Endothelial cell of umbilical vein (primary cell): ENCODE data around the gene NHLRC4. TPM values are rescaled to one million over a fixed set of nuclear protein-coding genes. Genes with fewer than 3 reads are reported as not detected.

Experiments
- BruUV-seq: library from RNA; stranded (reverse); fragments of 400-500 nt; replicated peaks from 2 replicates; lab custom pipeline; 2021; lab: Mats Ljungman, UMichigan
- CTCF ChIA-PET: fragments of 300-600, 350-600 bp; sonication (Branson Sonifier 250); formaldehyde crosslinking; loops from one replicate; lab custom pipeline; 2021; ENCODE audit warnings: antibody characterized with exemption, inconsistent platforms; lab: Charles Lee
- POLR2A ChIA-PET: fragments of 300-600, 350-600 bp; sonication (Branson Sonifier 250); formaldehyde crosslinking; loops from one replicate; lab custom pipeline; 2021; ENCODE audit warnings: antibody characterized with exemption, inconsistent platforms; lab: Charles Lee
- DNase-seq: peaks from one replicate; pipeline ENCODE4 v3.0.0-alpha.2; 2011; ENCODE audit warnings: low read depth, low spot score
- FAIRE-seq: peaks from 2 replicates; lab custom pipeline; 2011; peaks lifted over from hg19 to GRCh38; lab: Jason Lieb, UNC
- H2AFZ ChIP-seq: 2 replicates; pipeline ENCODE4 v1.6.0; 2012; ENCODE audit warnings: low read depth, low read length, control low read depth, inconsistent platforms
- H3K27ac ChIP-seq: 2 replicates; pipeline ENCODE4 v1.5.1; 2011; ENCODE audit warnings: low read depth, mild to moderate bottlenecking, control low read depth, low read length, moderate library complexity; ENCODE audit not compliant: insufficient read depth
- H3K27me3 ChIP-seq, 2 experiments: 2 replicates each; pipeline versions ENCODE4 v1.6.0 to v1.6.1; 2011; ENCODE audit warnings: low read length in 2 of 2, mixed read lengths in 1 of 2; ENCODE audit not compliant: control insufficient read depth in 2 of 2, insufficient read depth in 2 of 2
- H3K36me3 ChIP-seq, 2 experiments: 2 replicates in 1 of 2; 3 replicates in 1 of 2; pipeline ENCODE4 v1.5.1; 2011; ENCODE audit warnings: low read length in 2 of 2, mild to moderate bottlenecking in 1 of 2, moderate library complexity in 1 of 2; ENCODE audit not compliant: control insufficient read depth in 2 of 2, insufficient read depth in 2 of 2; ENCODE audit errors: extremely low read depth in 1 of 2
- H3K4me1 ChIP-seq: 3 replicates; pipeline ENCODE4 v1.5.1; 2011; ENCODE audit warnings: mild to moderate bottlenecking, low read length; ENCODE audit not compliant: control insufficient read depth, insufficient read depth; ENCODE audit errors: extremely low read depth
- H3K4me2 ChIP-seq: 2 replicates; pipeline ENCODE4 v1.6.1; 2011; ENCODE audit warnings: low read length, control low read depth, mixed read lengths; ENCODE audit not compliant: insufficient read depth
- H3K4me3 ChIP-seq, 3 experiments: fragments of 200-600 bp in 1 of 3; sonication (generic), shearing (Covaris generic) in 1 of 3; replicated peaks in 1 of 3; 2 replicates each; pipeline ENCODE4 v1.5.1; 2011 to 2016; ENCODE audit warnings: control low read depth in 3 of 3, low read length in 3 of 3, mild to moderate bottlenecking in 2 of 3, inconsistent platforms in 1 of 3, low read depth in 1 of 3, moderate library complexity in 1 of 3; ENCODE audit not compliant: insufficient read depth in 1 of 3
- H3K79me2 ChIP-seq: 2 replicates; pipeline ENCODE4 v1.6.0; 2012; ENCODE audit warnings: low read length, inconsistent platforms; ENCODE audit not compliant: control insufficient read depth, insufficient read depth
- H3K9ac ChIP-seq: replicated peaks from 2 replicates; pipeline ENCODE3; 2011; ENCODE audit warnings: low read length, control low read depth; ENCODE audit not compliant: insufficient read depth; ENCODE audit errors: extremely low read depth
- H3K9me1 ChIP-seq: replicated peaks from 3 replicates; pipeline ENCODE4 v1.6.0; 2011; ENCODE audit warnings: mild to moderate bottlenecking, low read length; ENCODE audit not compliant: control insufficient read depth, insufficient read depth; ENCODE audit errors: extremely low read depth
- H3K9me3 ChIP-seq: replicated peaks from 2 replicates; pipeline ENCODE4 v1.5.1; 2012; ENCODE audit warnings: low read length, inconsistent platforms; ENCODE audit not compliant: control insufficient read depth, insufficient read depth
- H4K20me1 ChIP-seq: replicated peaks from 2 replicates; pipeline ENCODE3; 2011; ENCODE audit warnings: mild to moderate bottlenecking, low read length; ENCODE audit not compliant: control insufficient read depth, insufficient read depth; ENCODE audit errors: extremely low read depth
- CTCF ChIP-seq, 2 donors: IDR thresholded peaks; 1 replicate in 1 of 2; 2 replicates in 1 of 2; pipeline ENCODE4 v1.5.1; 2011; ENCODE audit warnings: low read length in 2 of 2, mild to moderate bottlenecking in 2 of 2, moderate library complexity in 2 of 2, control low read depth in 1 of 2, inconsistent platforms in 1 of 2, low read depth in 1 of 2; ENCODE audit not compliant: insufficient read depth in 1 of 2; ENCODE audit errors: extremely low read depth in 1 of 2
- EZH2 ChIP-seq: IDR thresholded peaks from 2 replicates; pipeline ENCODE4 v1.6.1; 2012; ENCODE audit warnings: borderline replicate concordance, low read depth, mild to moderate bottlenecking, moderate library complexity, low read length, inconsistent platforms; ENCODE audit not compliant: severe bottlenecking
- FOS ChIP-seq: IDR thresholded peaks from 2 replicates; pipeline ENCODE4 v1.6.1; 2011; ENCODE audit warnings: mild to moderate bottlenecking, low read length, moderate library complexity, borderline replicate concordance; ENCODE audit not compliant: insufficient read depth
- GATA2 ChIP-seq: IDR thresholded peaks from 2 replicates; pipeline ENCODE4 v1.7.0; 2011; ENCODE audit warnings: low read depth, mild to moderate bottlenecking, moderate library complexity, mixed read lengths, low read length; ENCODE audit not compliant: insufficient read length, insufficient read depth
- JUN ChIP-seq: IDR thresholded peaks from 2 replicates; pipeline ENCODE4 v1.6.1; 2011; ENCODE audit warnings: borderline replicate concordance, low read depth; ENCODE audit not compliant: insufficient read length, insufficient read depth
- MAX ChIP-seq: IDR thresholded peaks from 2 replicates; pipeline ENCODE4 v1.6.1; 2011; ENCODE audit not compliant: insufficient read depth, insufficient read length
- MYC ChIP-seq: IDR thresholded peaks from one replicate; pipeline ENCODE4 v1.6.1; 2011; ENCODE audit warnings: mild to moderate bottlenecking, low read depth, low read length
- POLR2A ChIP-seq: IDR thresholded peaks from 2 replicates; pipeline ENCODE4 v1.6.1; 2012; ENCODE audit warnings: low read depth, mild to moderate bottlenecking, control low read depth, low read length
- POLR2AphosphoS5 ChIP-seq: IDR thresholded peaks from 2 replicates; pipeline ENCODE4 v1.6.1; 2012; ENCODE audit warnings: low read depth, mild to moderate bottlenecking, control low read depth, low read length, moderate library complexity; ENCODE audit not compliant: insufficient read depth
- dilution Hi-C: fragments of 300-500 bp; cut with MboI; formaldehyde crosslinking; loops from one replicate; pipeline ENCODE4 v1.15.0; 2019; ENCODE audit warnings: low sequenced_read_pairs; ENCODE audit not compliant: extremely low pct_ligation_motif_present
- intact Hi-C: fragments of 100-400 bp; cut with micrococcal nuclease; formaldehyde crosslinking; loops from one replicate; pipeline ENCODE4 v1.10.0; 2022
- polyA plus RNA-seq, 4 experiments: library from polyadenylated mRNA; depleted of rRNA in 3 of 4; stranded (reverse) in 3 of 4; unstranded in 1 of 4; fragments of >200 nt; gene quantifications; 2 replicates each; pipeline versions ENCODE4 v1.2.1 to v1.2.3, GENCODE V29; 2011 to 2012; ENCODE audit warnings: missing spikeins in 1 of 4
- total RNA-seq: library from RNA; stranded (reverse); gene quantifications from 2 replicates; pipeline ENCODE4 v1.2.3, GENCODE V29; 2021

Gene NHLRC4
- total and polyA plus RNA-seq, 2 donors (not counting 3 experiments of a cell fraction or from before 2014, with no cell fraction given), result 0.73 to 0.94 TPM

DNA sequence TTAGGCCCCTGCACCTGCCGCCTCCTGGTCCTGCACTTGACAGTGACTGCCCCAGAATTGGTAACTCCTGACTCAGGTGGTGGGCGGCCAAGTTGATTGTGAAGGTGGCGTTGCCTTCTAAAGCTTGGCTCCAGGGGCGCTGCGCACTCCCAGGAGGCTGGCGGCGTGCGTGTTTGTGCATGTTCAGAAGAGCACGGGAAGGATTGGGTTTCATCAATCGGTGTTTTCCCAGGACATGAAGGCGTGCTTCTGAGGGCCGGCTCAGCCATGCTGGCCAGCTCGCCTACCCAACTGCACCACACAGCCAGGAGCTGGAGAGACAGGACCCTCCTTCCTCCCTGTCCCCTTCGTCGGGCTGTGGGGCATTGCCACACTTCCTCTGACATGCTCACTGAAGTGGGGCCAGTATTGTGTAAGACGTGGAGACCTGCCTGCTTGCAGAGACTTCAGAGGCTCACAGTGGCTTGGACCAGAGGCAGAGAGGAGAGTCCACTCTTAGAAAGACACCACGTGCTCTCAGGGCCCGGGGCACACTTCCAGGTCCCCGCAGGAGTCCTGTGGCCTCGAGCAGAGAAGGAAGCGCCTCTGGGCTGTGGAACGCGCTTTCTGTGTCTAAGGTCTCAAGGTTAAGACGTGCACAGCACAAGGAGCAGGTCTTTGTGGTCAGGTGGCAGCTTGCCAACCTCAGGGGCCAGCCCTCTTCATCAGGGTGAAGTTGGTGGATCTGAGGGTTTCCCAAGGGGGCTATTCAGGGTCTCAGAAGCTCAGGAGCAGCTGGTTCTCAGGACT, 25.9 kb downstream of the NHLRC4 start:
- no peak overlapping the region for H3K4me2 ChIP-seq
- TF ChIP-seq GATA2 (no peak), CTCF (IDR thresholded peaks at IDR 0.05; ENCODE audit: extremely low read depth in 1 of 2, insufficient read depth in 1 of 2, low read depth in 1 of 2, low read length in 2 of 2) (no peak), POLR2AphosphoS5 (no peak), MYC (no peak), POLR2A (no peak), EZH2 (no peak), FOS (no peak), MAX (no peak), JUN (no peak)
- H3K27ac ChIP-seq, result no peak overlapping the region
- DNase-seq, result no peak
- H3K36me3 ChIP-seq, result peaks cover 0 to 3% of the 10 kb centered on the region in 2 experiments
- H3K79me2 ChIP-seq, result peaks cover 27% of the 10 kb centered on the region
- no peak overlapping the region for H3K9ac ChIP-seq
- no peaks in the 10 kb centered on the region for H3K9me3 ChIP-seq
- POLR2A ChIA-PET, result no interaction called here
- dilution Hi-C loops (no loop called here), intact Hi-C loops (no loop called here)
- H2AFZ ChIP-seq, result no peak overlapping the region
- no peaks in the 10 kb centered on the region for H3K9me1 ChIP-seq
- no peak for FAIRE-seq
- H3K4me1 ChIP-seq, result peaks cover 15% of the 10 kb centered on the region
- H3K4me3 ChIP-seq, result no peak overlapping the region
- H3K27me3 ChIP-seq, result no peaks in the 10 kb centered on the region
- CTCF ChIA-PET, result interaction anchor here (1.6 kb wide), 1 partner anchor 13 kb away, joined by 5 read pairs; no protein-coding TSS in a partner anchor
- no TSS peak for BruUV-seq
- no peaks in the 10 kb centered on the region for H4K20me1 ChIP-seq
